Ectodermal cell (in vitro differentiated cells): ENCODE data around the gene ATP1B3. TPM values are rescaled to one million over a fixed set of nuclear protein-coding genes. Genes with fewer than 3 reads are reported as not detected.

Experiments
- H3K27ac ChIP-seq: 2 replicates; pipeline ENCODE4 v1.7.0; 2013; ENCODE audit warnings: mild to moderate bottlenecking, low read depth, low read length; ENCODE audit not compliant: insufficient read depth, poor library complexity, severe bottlenecking
- H3K27me3 ChIP-seq: 2 replicates; pipeline ENCODE4 v1.7.0; 2013; ENCODE audit warnings: mild to moderate bottlenecking, low read length; ENCODE audit not compliant: insufficient read depth, control insufficient read depth, poor library complexity, severe bottlenecking
- H3K36me3 ChIP-seq: one replicate; pipeline ENCODE4 v1.7.0; 2013; ENCODE audit warnings: low read length; ENCODE audit not compliant: control insufficient read depth, insufficient read depth
- H3K4me1 ChIP-seq: one replicate; pipeline ENCODE4 v1.7.0; 2013; ENCODE audit warnings: low read length; ENCODE audit not compliant: control insufficient read depth, insufficient read depth
- H3K4me3 ChIP-seq: 2 replicates; pipeline ENCODE4 v1.7.0; 2013; ENCODE audit warnings: low read depth, low read length, control low read depth; ENCODE audit not compliant: insufficient read depth
- H3K9me3 ChIP-seq: 2 replicates; pipeline ENCODE4 v1.7.0; 2013; ENCODE audit warnings: mild to moderate bottlenecking, low read length, moderate library complexity; ENCODE audit not compliant: control insufficient read depth
- WGBS, 2 experiments: methylation state at CpG; one replicate each; pipeline ENCODE4 v1.1.7; 2013; ENCODE audit warnings: missing lambda C conversion rate in 2 of 2; 5-methylcytosine and 5-hydroxymethylcytosine counted together
- polyA plus RNA-seq, 4 experiments: library from polyadenylated mRNA; stranded (reverse); fragments of 50-300 nt; gene quantifications; one replicate each; pipeline ENCODE4 v1.2.3, GENCODE V29; 2013

The ATP1B3 gene
- 159 TPM for polyA plus RNA-seq (2013, experiment 1 of 4)
- polyA plus RNA-seq (2013, experiment 2 of 4), result 161 TPM
- 137 TPM for polyA plus RNA-seq (2013, experiment 3 of 4)
- 151 TPM for polyA plus RNA-seq (2013, experiment 4 of 4)

GRCh38 chr3:141876381-141876890 lies at the start of gene ATP1B3:
Gene ATP1B3, plus strand, starts transcription at chr3:141876643. Its CDS starts 159 bp downstream, at chr3:141876802.
- H3K27me3 ChIP-seq, result no peaks in the 10 kb centered on the region
- H3K27ac ChIP-seq, result peak within 1 kb of the TSS; percentile 93
- peaks cover 9% of the 10 kb centered on the region for H3K4me1 ChIP-seq
- peak within 1 kb of the TSS; percentile 95 for H3K4me3 ChIP-seq
- 0 to 1% methylated on average over 69 of the region's 69 CpGs for WGBS, 2 experiments
- no peaks in the 10 kb centered on the region for H3K36me3 ChIP-seq
- no peaks in the 10 kb centered on the region for H3K9me3 ChIP-seq

GRCh38 chr3:141828487-141828886 lies 48.0 kb upstream of the ATP1B3 start:
- no peaks in the 10 kb centered on the region for H3K36me3 ChIP-seq
- H3K27me3 ChIP-seq, result no peaks in the 10 kb centered on the region
- no peak overlapping the region for H3K4me3 ChIP-seq
- H3K4me1 ChIP-seq, result peaks cover 9% of the 10 kb centered on the region
- H3K27ac ChIP-seq, result no peak overlapping the region
- H3K9me3 ChIP-seq, result no peaks in the 10 kb centered on the region

- no peaks in the 10 kb centered on the region for H3K27me3 ChIP-seq
- no peak overlapping the region for H3K4me3 ChIP-seq
- H3K27ac ChIP-seq, result no peak overlapping the region
- H3K4me1 ChIP-seq, result peaks cover 9% of the 10 kb centered on the region
- H3K9me3 ChIP-seq, result no peaks in the 10 kb centered on the region
- H3K36me3 ChIP-seq, result no peaks in the 10 kb centered on the region
- 37 to 62% methylated on average over 2 of the region's 2 CpGs for WGBS, 2 experiments
Observed at GRCh38 chr3:141828890-141829289, 47.6 kb upstream of the ATP1B3 start.

- WGBS, 2 experiments, result 94 to 95% methylated on average over 6 of the region's 6 CpGs
- H3K9me3 ChIP-seq, result no peaks in the 10 kb centered on the region
- no peaks in the 10 kb centered on the region for H3K36me3 ChIP-seq
- H3K4me1 ChIP-seq, result peaks cover 9% of the 10 kb centered on the region
- H3K27me3 ChIP-seq, result no peaks in the 10 kb centered on the region
- no peak overlapping the region for H3K4me3 ChIP-seq
- H3K27ac ChIP-seq, result no peak overlapping the region
Observed at GRCh38 chr3:141830508-141830907, 45.9 kb upstream of the ATP1B3 start.

GRCh38 chr3:141834292-141834691 lies 42.2 kb upstream of the ATP1B3 start:
- no peaks in the 10 kb centered on the region for H3K27me3 ChIP-seq
- no peaks in the 10 kb centered on the region for H3K36me3 ChIP-seq
- WGBS, 2 experiments, result 89 to 95% methylated on average over 3 of the region's 3 CpGs
- no peak overlapping the region for H3K4me3 ChIP-seq
- H3K27ac ChIP-seq, result no peak overlapping the region
- no peaks in the 10 kb centered on the region for H3K9me3 ChIP-seq
- H3K4me1 ChIP-seq, result peaks cover 5% of the 10 kb centered on the region

- Histone ChIP-seq H3K4me1 (peaks cover 5% of the 10 kb centered on the region), H3K4me3 (no peak overlapping the region), H3K27me3 (no peaks in the 10 kb centered on the region), H3K36me3 (no peaks in the 10 kb centered on the region), H3K9me3 (no peaks in the 10 kb centered on the region), H3K27ac (no peak overlapping the region)
- 93 to 96% methylated on average over 15 of the region's 15 CpGs for WGBS, 2 experiments
Observed at GRCh38 chr3:141835557-141836229, 40.8 kb upstream of the ATP1B3 start.

GRCh38 chr3:141839389-141839788 lies 37.1 kb upstream of the ATP1B3 start:
- H3K4me1 ChIP-seq, result no peaks in the 10 kb centered on the region
- H3K4me3 ChIP-seq, result no peak overlapping the region
- H3K27ac ChIP-seq, result no peak overlapping the region
- H3K9me3 ChIP-seq, result no peaks in the 10 kb centered on the region
- H3K36me3 ChIP-seq, result no peaks in the 10 kb centered on the region
- H3K27me3 ChIP-seq, result no peaks in the 10 kb centered on the region

GRCh38 chr3:141840737-141841544 lies 35.5 kb upstream of the ATP1B3 start:
- 74 to 77% methylated on average over 6 of the region's 6 CpGs for WGBS, 2 experiments
- H3K36me3 ChIP-seq, result no peaks in the 10 kb centered on the region
- no peak overlapping the region for H3K27ac ChIP-seq
- no peaks in the 10 kb centered on the region for H3K4me1 ChIP-seq
- H3K4me3 ChIP-seq, result no peak overlapping the region
- no peaks in the 10 kb centered on the region for H3K9me3 ChIP-seq
- no peaks in the 10 kb centered on the region for H3K27me3 ChIP-seq

- no peak overlapping the region for H3K4me3 ChIP-seq
- H3K27me3 ChIP-seq, result no peaks in the 10 kb centered on the region
- no peaks in the 10 kb centered on the region for H3K9me3 ChIP-seq
- H3K4me1 ChIP-seq, result peaks cover 2% of the 10 kb centered on the region
- H3K36me3 ChIP-seq, result no peaks in the 10 kb centered on the region
- WGBS, 2 experiments, result 96 to 100% methylated on average over 1 of the region's 1 CpG
- no peak overlapping the region for H3K27ac ChIP-seq
Observed at GRCh38 chr3:141844108-141844507, 32.3 kb upstream of the ATP1B3 start.

GRCh38 chr3:141844812-141845211 lies 31.6 kb upstream of the ATP1B3 start:
- Histone ChIP-seq H3K27ac (no peak overlapping the region), H3K4me3 (no peak overlapping the region), H3K27me3 (no peaks in the 10 kb centered on the region), H3K4me1 (peaks cover 6% of the 10 kb centered on the region), H3K9me3 (no peaks in the 10 kb centered on the region), H3K36me3 (no peaks in the 10 kb centered on the region)
- WGBS, 2 experiments, result 93 to 95% methylated on average over 2 of the region's 2 CpGs
